ENCODE data around the gene DNAH17.

The DNAH17 gene

DNA sequence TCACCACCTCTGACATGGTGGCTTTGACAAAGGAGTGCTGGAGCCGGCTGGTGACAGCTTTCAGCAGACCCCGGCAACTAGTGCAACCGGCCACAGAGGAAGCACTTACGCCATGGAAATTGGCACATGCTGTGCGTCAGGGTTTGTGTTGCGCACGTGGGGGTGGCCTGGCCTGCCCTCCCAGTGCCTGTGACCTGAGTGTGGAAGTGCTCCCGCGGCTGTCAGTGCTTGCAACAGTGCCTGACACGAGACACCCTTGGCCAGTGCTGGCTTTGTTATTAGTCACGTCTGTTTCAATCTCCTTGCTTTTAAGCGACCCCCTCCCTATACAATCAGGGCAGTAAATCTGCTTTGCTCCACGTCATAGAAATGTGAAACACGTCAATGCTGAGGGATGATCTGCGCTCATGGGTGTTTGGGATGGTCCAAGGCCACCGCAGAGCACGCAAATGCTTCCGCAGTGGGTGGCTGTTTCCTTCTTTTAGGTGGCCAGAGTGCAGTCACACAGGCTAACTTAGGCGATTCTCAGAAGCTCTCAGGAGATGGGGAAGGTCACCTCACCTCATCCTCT lies 134.5 kb downstream of the DNAH17 start:
- no peaks in the 10 kb centered on the region for H3K9me2 ChIP-seq (replicated peaks; ENCODE audit: control insufficient read depth, low read length)
- no peak overlapping the region for H3K27ac ChIP-seq (ENCODE audit: low read depth, low read length)
- H3K9me3 ChIP-seq (ENCODE audit: control insufficient read depth, insufficient read depth, low read length), result no peaks in the 10 kb centered on the region
- no peak overlapping the region for H3K4me3 ChIP-seq (ENCODE audit: low read length)
- TF ChIP-seq EZH2phosphoT487 (IDR thresholded peaks at IDR 0.05; ENCODE audit: borderline replicate concordance, low read length), result no peak
- TF ChIP-seq, protein P1, sequence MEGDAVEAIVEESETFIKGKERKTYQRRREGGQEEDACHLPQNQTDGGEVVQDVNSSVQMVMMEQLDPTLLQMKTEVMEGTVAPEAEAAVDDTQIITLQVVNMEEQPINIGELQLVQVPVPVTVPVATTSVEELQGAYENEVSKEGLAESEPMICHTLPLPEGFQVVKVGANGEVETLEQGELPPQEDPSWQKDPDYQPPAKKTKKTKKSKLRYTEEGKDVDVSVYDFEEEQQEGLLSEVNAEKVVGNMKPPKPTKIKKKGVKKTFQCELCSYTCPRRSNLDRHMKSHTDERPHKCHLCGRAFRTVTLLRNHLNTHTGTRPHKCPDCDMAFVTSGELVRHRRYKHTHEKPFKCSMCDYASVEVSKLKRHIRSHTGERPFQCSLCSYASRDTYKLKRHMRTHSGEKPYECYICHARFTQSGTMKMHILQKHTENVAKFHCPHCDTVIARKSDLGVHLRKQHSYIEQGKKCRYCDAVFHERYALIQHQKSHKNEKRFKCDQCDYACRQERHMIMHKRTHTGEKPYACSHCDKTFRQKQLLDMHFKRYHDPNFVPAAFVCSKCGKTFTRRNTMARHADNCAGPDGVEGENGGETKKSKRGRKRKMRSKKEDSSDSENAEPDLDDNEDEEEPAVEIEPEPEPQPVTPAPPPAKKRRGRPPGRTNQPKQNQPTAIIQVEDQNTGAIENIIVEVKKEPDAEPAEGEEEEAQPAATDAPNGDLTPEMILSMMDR (IDR thresholded peaks at IDR 0.05; ENCODE audit: low read depth, low read length, poor library complexity, severe bottlenecking), result no peak
- no peaks in the 10 kb centered on the region for H3K27me3 ChIP-seq (ENCODE audit: control insufficient read depth, low read length)
- no peaks in the 10 kb centered on the region for H3K36me3 ChIP-seq (ENCODE audit: control insufficient read depth, low read length)
- H3K4me1 ChIP-seq (ENCODE audit: control insufficient read depth, low read length), result no peaks in the 10 kb centered on the region
- H3K79me2 ChIP-seq (ENCODE audit: control insufficient read depth, low read length), result no peaks in the 10 kb centered on the region
- H3K4me2 ChIP-seq (ENCODE audit: low read length), result no peak overlapping the region
- H4K20me1 ChIP-seq (ENCODE audit: control insufficient read depth, insufficient read depth, low read depth, low read length), result no peaks in the 10 kb centered on the region
- H3F3A ChIP-seq (ENCODE audit: control insufficient read depth, insufficient read depth), result no peaks in the 10 kb centered on the region

DNA sequence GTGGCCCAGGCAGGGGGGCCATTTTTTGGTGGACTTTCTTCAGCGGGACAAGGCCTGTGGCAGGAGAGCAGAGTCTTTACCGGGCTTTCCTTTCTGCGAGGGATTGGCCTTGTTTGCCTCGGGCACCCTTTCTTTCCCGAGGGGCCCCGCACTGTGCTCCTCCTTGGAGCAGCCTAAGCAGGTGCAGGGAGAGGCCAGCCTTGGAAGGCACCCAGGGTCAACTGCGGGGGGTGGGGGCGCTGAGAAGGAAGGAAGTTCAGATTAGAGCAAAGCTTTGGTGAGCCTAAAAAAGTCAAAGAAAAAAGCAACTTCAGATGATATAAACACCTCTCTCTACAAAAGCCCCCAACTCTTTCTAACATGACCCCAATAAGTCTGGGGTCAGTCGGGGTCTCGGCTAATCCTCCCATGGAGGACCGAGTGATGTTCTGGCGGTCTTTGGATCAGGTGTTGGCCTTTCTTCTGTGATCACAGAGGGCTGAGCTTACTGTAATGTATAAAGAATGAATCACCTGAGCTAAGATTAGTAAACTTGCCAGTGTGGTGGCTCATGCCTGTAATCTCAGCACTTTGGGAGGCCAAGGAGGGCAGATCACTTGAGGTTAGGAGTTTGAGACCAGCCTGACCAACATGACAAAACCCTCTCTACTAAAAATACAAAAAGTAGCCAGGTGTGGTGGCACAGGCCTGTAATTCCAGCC lies 135.8 kb downstream of the DNAH17 start:
- H3K9me2 ChIP-seq (replicated peaks; ENCODE audit: control insufficient read depth, low read length), result no peaks in the 10 kb centered on the region
- no peak overlapping the region for H3K4me3 ChIP-seq (ENCODE audit: low read length)
- H3K27me3 ChIP-seq (ENCODE audit: control insufficient read depth, low read length), result peaks cover 5% of the 10 kb centered on the region; the same call in 1 of the 2 replicates
- H3K9me3 ChIP-seq (ENCODE audit: control insufficient read depth, insufficient read depth, low read length), result no peaks in the 10 kb centered on the region
- TF ChIP-seq, protein P1 (IDR thresholded peaks at IDR 0.05; ENCODE audit: low read depth, low read length, poor library complexity, severe bottlenecking), result no peak
- no peak overlapping the region for H3K27ac ChIP-seq (ENCODE audit: low read depth, low read length)
- H3K36me3 ChIP-seq (ENCODE audit: control insufficient read depth, low read length), result no peaks in the 10 kb centered on the region
- H4K20me1 ChIP-seq (ENCODE audit: control insufficient read depth, insufficient read depth, low read depth, low read length), result no peaks in the 10 kb centered on the region
- no peaks in the 10 kb centered on the region for H3K79me2 ChIP-seq (ENCODE audit: control insufficient read depth, low read length)
- H3F3A ChIP-seq (ENCODE audit: control insufficient read depth, insufficient read depth), result no peaks in the 10 kb centered on the region
- H3K4me2 ChIP-seq (ENCODE audit: low read length), result no peak overlapping the region
- H3K4me1 ChIP-seq (ENCODE audit: control insufficient read depth, low read length), result no peaks in the 10 kb centered on the region

DNA sequence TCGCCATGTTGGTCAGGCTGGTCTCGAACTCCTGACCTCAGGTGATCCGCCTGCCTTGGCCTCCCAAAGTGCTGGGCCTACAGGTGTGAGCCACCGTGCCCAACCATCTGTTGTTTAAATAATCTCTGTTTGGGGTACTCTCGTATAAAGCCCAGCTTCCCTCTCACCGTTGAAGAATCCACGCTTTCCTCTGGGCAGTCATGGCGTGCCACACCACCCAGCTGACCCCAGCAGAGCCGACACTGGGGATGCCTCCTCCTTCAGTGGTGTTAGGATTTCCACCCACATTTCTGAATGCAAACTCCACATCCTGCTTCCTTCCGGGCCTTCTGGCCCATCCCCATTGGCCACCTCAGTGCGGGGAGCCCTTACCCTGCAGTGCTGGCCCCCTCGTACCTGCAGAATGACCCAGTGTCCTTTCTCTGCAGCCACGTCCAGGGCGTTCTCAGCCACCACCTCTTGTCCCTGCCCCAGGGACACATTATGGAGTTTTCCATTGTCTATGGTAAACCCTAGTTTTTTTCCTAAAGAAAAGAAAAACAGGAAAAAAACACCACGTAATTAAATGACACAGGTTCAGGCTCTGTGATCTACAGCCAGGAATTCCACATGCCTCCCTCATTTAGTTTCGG lies 138.4 kb downstream of the DNAH17 start:
- no peaks in the 10 kb centered on the region for H3K79me2 ChIP-seq (ENCODE audit: control insufficient read depth, low read length)
- H3K4me1 ChIP-seq (ENCODE audit: control insufficient read depth, low read length), result no peaks in the 10 kb centered on the region
- no peaks in the 10 kb centered on the region for H3F3A ChIP-seq (ENCODE audit: control insufficient read depth, insufficient read depth)
- H3K9me3 ChIP-seq (ENCODE audit: control insufficient read depth, insufficient read depth, low read length), result no peaks in the 10 kb centered on the region
- no peak overlapping the region for H3K4me2 ChIP-seq (ENCODE audit: low read length)
- H3K36me3 ChIP-seq (ENCODE audit: control insufficient read depth, low read length), result no peaks in the 10 kb centered on the region
- H3K4me3 ChIP-seq (ENCODE audit: low read length), result no peak overlapping the region
- H3K27me3 ChIP-seq (ENCODE audit: control insufficient read depth, low read length), result peaks cover 5% of the 10 kb centered on the region; the same call in 1 of the 2 replicates
- no peaks in the 10 kb centered on the region for H3K9me2 ChIP-seq (replicated peaks; ENCODE audit: control insufficient read depth, low read length)
- TF ChIP-seq, protein P1 (IDR thresholded peaks at IDR 0.05; ENCODE audit: low read depth, low read length, poor library complexity, severe bottlenecking), result no peak
- no peak for TF ChIP-seq EZH2phosphoT487 (IDR thresholded peaks at IDR 0.05; ENCODE audit: borderline replicate concordance, low read length)
- no peaks in the 10 kb centered on the region for H4K20me1 ChIP-seq (ENCODE audit: control insufficient read depth, insufficient read depth, low read depth, low read length)
- H3K27ac ChIP-seq (ENCODE audit: low read depth, low read length), result no peak overlapping the region

All from DOHH2 (cell line).